Measurements from ENCODE around the gene INF2.
"Not testable (repeated sequence)": the region's sequence is repeated elsewhere in the genome, so short reads cannot be mapped to it uniquely, and the experiment has no call there.

Gene INF2

DNA sequence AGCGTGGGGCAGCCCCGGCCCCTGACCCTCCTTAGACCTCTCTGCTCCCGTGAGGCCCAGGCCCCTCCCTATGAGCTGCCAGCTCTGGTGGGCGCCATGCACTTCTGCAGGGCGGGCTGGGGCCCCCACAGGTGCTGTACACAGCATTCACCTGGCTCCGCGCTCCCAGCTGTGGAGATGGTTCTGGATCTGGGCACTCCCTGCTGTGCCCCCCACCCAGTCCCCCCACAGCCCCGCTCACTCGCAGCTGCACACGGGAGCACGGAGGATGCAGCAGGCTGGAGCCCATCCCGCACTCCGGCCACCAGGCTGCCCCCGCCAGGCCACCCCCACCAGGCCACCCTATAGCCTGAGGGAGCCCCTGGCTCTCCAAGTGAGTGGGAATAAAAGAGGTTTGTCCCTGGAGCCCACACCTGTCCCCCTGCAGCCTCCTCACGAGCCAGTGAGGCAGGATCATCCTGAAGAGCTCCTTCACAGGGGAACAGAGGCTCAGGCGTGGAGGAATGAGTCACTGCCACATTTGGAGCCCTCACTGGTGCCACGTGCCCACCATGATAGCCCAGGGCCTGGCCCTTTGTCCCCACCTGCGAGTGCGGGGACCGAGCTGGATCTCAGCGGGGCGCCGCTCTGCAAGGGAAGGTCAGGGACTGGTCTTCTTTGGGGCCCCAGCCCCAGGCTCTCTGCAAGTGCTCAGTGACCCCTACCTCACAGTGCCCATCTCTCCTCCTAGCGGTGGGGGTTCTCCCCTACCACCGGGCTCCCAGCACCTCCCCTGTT is 36.5 kb downstream of the INF2 start (continued):
- TF ChIP-seq, protein P1, sequence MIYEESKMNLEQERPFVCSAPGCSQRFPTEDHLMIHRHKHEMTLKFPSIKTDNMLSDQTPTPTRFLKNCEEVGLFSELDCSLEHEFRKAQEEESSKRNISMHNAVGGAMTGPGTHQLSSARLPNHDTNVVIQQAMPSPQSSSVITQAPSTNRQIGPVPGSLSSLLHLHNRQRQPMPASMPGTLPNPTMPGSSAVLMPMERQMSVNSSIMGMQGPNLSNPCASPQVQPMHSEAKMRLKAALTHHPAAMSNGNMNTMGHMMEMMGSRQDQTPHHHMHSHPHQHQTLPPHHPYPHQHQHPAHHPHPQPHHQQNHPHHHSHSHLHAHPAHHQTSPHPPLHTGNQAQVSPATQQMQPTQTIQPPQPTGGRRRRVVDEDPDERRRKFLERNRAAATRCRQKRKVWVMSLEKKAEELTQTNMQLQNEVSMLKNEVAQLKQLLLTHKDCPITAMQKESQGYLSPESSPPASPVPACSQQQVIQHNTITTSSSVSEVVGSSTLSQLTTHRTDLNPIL (CRISPR knock-in tag; IDR thresholded peaks at IDR 0.05; ENCODE audit: low read depth) = no peak

GRCh38 chr14:104726600-104727451 is 37.4 kb downstream of the INF2 start:
- ATAC-seq = no peak
- TF ChIP-seq GLIS3 (CRISPR knock-in tag; IDR thresholded peaks at IDR 0.05) = no peak
- TF ChIP-seq POU6F1 (CRISPR knock-in tag; IDR thresholded peaks at IDR 0.05; ENCODE audit: borderline replicate concordance, low read depth) = no peak
- TF ChIP-seq ZC3H10 (CRISPR knock-in tag; IDR thresholded peaks at IDR 0.05) = no peak
- no peak for TF ChIP-seq OSR1 (CRISPR knock-in tag; IDR thresholded peaks at IDR 0.05)

DNA sequence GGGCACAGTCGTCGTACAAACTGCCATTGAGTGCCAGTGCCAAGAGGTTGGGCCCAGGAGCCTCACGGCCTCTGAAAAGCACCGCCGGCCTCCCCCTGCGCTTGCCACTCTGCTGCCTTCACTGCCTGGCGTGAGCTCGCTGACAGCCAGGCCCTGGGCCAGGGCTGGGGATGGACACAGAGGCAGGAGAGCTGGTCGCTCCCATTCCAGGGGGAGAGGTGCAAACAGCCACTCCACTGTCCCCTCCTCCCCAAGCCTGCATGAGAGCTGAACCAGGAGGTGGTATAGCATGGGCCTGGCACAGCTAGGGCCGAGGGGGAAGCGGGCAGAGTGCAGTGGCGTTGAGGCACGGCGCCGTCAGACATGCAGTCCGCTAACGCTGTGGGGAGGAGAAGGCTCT is 39.2 kb downstream of the INF2 start:
- TF ChIP-seq GLIS3 (CRISPR knock-in tag; IDR thresholded peaks at IDR 0.05) (no peak), ZNF70 (CRISPR knock-in tag; IDR thresholded peaks at IDR 0.05) (no peak), CSDC2 (CRISPR knock-in tag; IDR thresholded peaks at IDR 0.05) (no peak), BACH2 (CRISPR knock-in tag; IDR thresholded peaks at IDR 0.05; ENCODE audit: borderline replicate concordance) (no peak), POU6F1 (CRISPR knock-in tag; IDR thresholded peaks at IDR 0.05; ENCODE audit: borderline replicate concordance, low read depth) (no peak), TOX (CRISPR knock-in tag; IDR thresholded peaks at IDR 0.05; ENCODE audit: borderline replicate concordance) (no peak), OSR1 (CRISPR knock-in tag; IDR thresholded peaks at IDR 0.05) (no peak), ISL1 (CRISPR knock-in tag; IDR thresholded peaks at IDR 0.05) (no peak), TCF4 (CRISPR knock-in tag; IDR thresholded peaks at IDR 0.05; ENCODE audit: borderline replicate concordance) (no peak), RARB (CRISPR knock-in tag; IDR thresholded peaks at IDR 0.05) (no peak), SNAI2 (CRISPR knock-in tag; IDR thresholded peaks at IDR 0.05) (no peak)
- TF ChIP-seq, protein P2, sequence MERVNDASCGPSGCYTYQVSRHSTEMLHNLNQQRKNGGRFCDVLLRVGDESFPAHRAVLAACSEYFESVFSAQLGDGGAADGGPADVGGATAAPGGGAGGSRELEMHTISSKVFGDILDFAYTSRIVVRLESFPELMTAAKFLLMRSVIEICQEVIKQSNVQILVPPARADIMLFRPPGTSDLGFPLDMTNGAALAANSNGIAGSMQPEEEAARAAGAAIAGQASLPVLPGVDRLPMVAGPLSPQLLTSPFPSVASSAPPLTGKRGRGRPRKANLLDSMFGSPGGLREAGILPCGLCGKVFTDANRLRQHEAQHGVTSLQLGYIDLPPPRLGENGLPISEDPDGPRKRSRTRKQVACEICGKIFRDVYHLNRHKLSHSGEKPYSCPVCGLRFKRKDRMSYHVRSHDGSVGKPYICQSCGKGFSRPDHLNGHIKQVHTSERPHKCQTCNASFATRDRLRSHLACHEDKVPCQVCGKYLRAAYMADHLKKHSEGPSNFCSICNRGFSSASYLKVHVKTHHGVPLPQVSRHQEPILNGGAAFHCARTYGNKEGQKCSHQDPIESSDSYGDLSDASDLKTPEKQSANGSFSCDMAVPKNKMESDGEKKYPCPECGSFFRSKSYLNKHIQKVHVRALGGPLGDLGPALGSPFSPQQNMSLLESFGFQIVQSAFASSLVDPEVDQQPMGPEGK (CRISPR knock-in tag; IDR thresholded peaks at IDR 0.05; ENCODE audit: borderline replicate concordance) = no peak
- TF ChIP-seq, protein P3, sequence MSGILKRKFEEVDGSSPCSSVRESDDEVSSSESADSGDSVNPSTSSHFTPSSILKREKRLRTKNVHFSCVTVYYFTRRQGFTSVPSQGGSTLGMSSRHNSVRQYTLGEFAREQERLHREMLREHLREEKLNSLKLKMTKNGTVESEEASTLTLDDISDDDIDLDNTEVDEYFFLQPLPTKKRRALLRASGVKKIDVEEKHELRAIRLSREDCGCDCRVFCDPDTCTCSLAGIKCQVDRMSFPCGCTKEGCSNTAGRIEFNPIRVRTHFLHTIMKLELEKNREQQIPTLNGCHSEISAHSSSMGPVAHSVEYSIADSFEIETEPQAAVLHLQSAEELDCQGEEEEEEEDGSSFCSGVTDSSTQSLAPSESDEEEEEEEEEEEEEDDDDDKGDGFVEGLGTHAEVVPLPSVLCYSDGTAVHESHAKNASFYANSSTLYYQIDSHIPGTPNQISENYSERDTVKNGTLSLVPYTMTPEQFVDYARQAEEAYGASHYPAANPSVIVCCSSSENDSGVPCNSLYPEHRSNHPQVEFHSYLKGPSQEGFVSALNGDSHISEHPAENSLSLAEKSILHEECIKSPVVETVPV (CRISPR knock-in tag; IDR thresholded peaks at IDR 0.05) = no peak
- no peak for ATAC-seq

DNA sequence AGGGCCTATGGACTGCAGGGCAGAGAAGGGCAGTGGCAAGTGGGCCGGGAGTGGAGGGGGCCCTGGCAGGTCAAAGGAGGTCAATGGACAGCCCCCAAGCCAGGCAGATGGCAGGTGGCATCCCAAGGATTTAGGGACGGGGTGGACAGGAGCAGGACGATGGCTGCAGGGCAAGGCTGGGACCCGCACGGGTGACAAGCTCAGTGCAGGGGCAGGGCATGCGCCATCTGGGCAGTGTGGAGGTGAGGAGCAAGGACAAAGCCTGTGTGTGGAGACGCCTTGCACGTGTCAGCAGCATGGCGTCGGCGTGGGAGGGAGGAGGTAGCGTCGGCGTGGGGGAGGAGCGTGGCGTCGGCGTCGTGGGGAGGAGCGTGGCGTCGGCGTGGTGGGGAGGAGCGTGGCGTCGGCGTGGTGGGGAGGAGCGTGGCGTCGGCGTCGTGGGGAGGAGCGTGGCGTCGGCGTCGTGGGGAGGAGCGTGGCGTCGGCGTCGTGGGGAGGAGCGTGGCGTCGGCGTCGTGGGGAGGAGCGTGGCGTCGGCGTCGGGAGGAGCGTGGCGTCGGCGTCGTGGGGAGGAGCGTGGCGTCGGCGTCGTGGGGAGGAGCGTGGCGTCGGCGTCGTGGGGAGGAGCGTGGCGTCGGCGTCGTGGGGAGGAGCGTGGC is 39.9 kb downstream of the INF2 start:
- not testable (repeated sequence) for ATAC-seq

DNA sequence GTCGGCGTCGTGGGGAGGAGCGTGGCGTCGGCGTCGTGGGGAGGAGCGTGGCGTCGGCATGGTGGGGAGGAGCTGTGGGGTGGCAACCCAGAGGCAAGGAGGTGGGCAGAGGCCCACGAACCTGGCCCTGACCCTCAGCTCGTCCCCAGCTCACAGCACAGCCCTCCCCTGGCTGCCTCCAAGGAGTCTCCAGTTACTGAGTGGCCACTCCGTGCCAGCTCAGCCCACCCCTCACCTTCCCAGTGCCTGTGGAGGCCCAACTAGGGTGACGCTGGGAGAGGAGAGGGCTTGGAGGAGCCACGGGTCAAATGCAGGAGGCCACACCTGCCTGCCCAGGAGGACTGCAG is 40.4 kb downstream of the INF2 start:
- no peak for TF ChIP-seq ZFP3 (CRISPR knock-in tag; IDR thresholded peaks at IDR 0.05)
- TF ChIP-seq TOX (CRISPR knock-in tag; IDR thresholded peaks at IDR 0.05; ENCODE audit: borderline replicate concordance) = no peak
- TF ChIP-seq, protein P3 (CRISPR knock-in tag; IDR thresholded peaks at IDR 0.05) = no peak
- no peak for TF ChIP-seq POU6F1 (CRISPR knock-in tag; IDR thresholded peaks at IDR 0.05; ENCODE audit: borderline replicate concordance, low read depth)
- TF ChIP-seq RARB (CRISPR knock-in tag; IDR thresholded peaks at IDR 0.05) = no peak
- no peak for TF ChIP-seq ESRRG (CRISPR knock-in tag; IDR thresholded peaks at IDR 0.05)
- TF ChIP-seq GLIS3 (CRISPR knock-in tag; IDR thresholded peaks at IDR 0.05) = no peak
- no peak for TF ChIP-seq CSDC2 (CRISPR knock-in tag; IDR thresholded peaks at IDR 0.05)
- no peak for TF ChIP-seq ZNF70 (CRISPR knock-in tag; IDR thresholded peaks at IDR 0.05)
- TF ChIP-seq ISL1 (CRISPR knock-in tag; IDR thresholded peaks at IDR 0.05) = no peak
- no peak for TF ChIP-seq PPARA (CRISPR knock-in tag; IDR thresholded peaks at IDR 0.05; ENCODE audit: borderline replicate concordance)
- ATAC-seq = no peak

Measured in SK-N-SH treated with all-trans-retinoic acid at 6 μM for 48 hours (cell line).